ENCODE results near the gene ATXN2.
"Not testable (repeated sequence)": the region's sequence is repeated elsewhere in the genome, so short reads cannot be mapped to it uniquely, and the experiment has no call there.

- not testable (repeated sequence) for TF ChIP-seq CTCF (conservative IDR thresholded peaks at IDR 0.05; ENCODE audit: low read depth, low read length); POLR2A (IDR thresholded peaks at IDR 0.05; ENCODE audit: low read depth, low read length); BHLHE40 (IDR thresholded peaks at IDR 0.05; ENCODE audit: low read depth, low read length); ELK1 (IDR thresholded peaks at IDR 0.05; ENCODE audit: borderline replicate concordance, low read depth, low read length); MXI1 (IDR thresholded peaks at IDR 0.05; ENCODE audit: borderline replicate concordance, low read depth, low read length); MAZ (IDR thresholded peaks at IDR 0.05; ENCODE audit: borderline replicate concordance, low read depth, low read length); CEBPB (IDR thresholded peaks at IDR 0.05; ENCODE audit: low read depth, low read length)
These were observed 139.0 kb downstream of the ATXN2 start for GRCh38 chr12:111460111-111460510.
